ENCODE results near the gene CTNNA2.

- TF ChIP-seq ZNF274 (IDR thresholded peaks at IDR 0.05; ENCODE audit: borderline replicate concordance, extremely low read depth, low read length): no peak
- TF ChIP-seq EP300 (IDR thresholded peaks at IDR 0.05; ENCODE audit: borderline replicate concordance in 1 of 2, low read depth in 2 of 2, low read length in 2 of 2): no peak
These were observed 469.6 kb downstream of the CTNNA2 start for GRCh38 chr2:79982445-79982844.

Data from H1 (cell line).